Activated T-cell treated with anti-CD3 and anti-CD28 coated beads for 48 hours (primary cell): ENCODE data around the gene LEFTY2.
"Not testable (repeated sequence)": the region's sequence is repeated elsewhere in the genome, so short reads cannot be mapped to it uniquely, and the experiment has no call there.

Experiments used
- DNase-seq: peaks from one replicate; pipeline ENCODE4 v3.0.0-alpha.2; 2020; ENCODE audit warnings: low read depth

LEFTY2 gene

DNA sequence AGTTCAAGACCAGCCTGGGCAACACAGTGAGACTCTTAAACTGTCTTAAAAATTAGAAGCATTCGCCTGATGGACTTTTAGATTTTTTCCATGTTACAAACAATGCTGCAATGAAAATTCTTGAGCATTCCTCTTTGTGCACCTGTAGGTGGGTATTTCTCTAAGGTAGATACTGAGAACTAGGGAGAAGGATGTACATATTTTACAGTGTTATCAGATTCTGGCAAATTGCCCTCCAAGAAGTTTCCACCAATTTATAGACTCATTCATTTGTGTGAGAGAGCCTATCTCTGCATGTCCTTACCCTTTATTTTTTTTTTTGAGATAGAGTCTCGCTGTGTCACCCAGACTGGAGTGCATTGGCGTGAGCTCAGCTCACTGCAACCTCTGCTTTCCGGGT, 12.3 kb upstream of the LEFTY2 start:
- DNase-seq, result no peak

- no peak for DNase-seq
These were observed 10.0 kb upstream of the LEFTY2 start for GRCh38 chr1:225950905-225951497.

GRCh38 chr1:225949041-225949440, 8.0 kb upstream of the LEFTY2 start:
- DNase-seq, result no peak

DNA sequence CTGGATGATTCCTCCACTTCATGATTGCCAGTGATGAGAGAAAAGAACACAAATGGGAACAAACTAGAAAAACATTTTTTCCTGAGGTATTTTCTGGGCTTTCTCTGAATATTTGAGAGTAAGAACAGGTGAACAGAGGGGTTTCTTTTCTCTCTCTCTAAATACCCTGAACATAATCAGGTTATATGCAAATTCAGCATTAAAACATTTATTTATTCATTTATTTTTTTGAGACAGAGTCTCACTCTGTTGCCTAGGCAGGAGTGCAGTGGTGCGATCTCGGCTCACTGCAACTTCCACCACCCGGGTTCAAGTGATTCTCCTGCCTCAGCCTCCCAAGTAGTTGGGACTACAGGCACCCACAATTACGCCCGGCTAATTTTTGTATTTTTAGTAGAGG, 5.8 kb upstream of the LEFTY2 start:
- DNase-seq, result no peak

GRCh38 chr1:225946082-225946620, 5.1 kb upstream of the LEFTY2 start:
- DNase-seq, result no peak

DNA sequence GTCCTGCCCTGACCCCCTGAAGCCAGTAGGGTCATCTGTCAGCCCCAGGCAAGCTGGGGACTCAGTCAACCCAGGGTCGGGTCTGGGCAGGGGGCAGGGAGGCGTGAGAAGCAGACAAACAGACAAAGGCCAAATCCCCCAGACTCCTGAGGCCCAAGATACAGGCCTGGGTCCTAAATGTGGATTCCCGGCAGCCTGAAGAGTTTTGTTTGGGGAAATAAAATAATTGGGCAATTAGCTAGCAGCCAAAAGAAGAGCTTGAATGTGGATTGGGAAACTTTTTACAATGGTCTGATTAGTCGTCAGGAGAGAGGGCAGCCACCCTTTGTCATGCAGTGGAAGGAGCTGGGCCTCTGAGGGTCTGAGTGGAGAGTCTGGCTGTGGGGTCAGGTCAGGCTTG, 4.5 kb upstream of the LEFTY2 start:
- no peak for DNase-seq

- no peak for DNase-seq
These were observed 3.9 kb upstream of the LEFTY2 start for GRCh38 chr1:225944951-225945350.

- no peak for DNase-seq
These were observed 3.4 kb upstream of the LEFTY2 start for GRCh38 chr1:225944387-225944786.

DNA sequence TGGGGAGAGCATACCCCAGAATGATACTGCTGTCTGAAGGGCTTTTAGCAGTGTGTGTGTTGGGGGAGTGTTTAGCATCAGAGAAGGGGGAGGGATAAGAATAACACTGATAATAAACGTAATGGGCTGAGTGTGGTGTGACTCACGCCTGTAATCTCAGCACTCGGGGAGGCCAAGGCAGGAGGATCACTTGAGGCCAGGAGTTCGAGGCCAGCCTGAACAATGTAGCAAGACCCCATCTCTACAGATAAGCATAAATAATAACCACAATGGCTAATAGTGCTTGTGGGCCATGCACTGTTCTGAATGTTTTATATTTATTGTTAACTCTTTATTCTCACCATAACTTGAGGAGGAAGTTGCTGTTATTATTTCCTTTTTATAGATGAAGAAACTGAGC, 2.6 kb upstream of the LEFTY2 start:
- no peak for DNase-seq

GRCh38 chr1:225942574-225942973, 1.6 kb upstream of the LEFTY2 start:
- no peak for DNase-seq

GRCh38 chr1:225941942-225942222, 862 bp upstream of the LEFTY2 start:
- DNase-seq, result no peak

GRCh38 chr1:225940385-225941151, 452 bp downstream of the LEFTY2 start:
- DNase-seq, result no peak

GRCh38 chr1:225939939-225940310, 1.1 kb downstream of the LEFTY2 start:
- not testable (repeated sequence) for DNase-seq

DNA sequence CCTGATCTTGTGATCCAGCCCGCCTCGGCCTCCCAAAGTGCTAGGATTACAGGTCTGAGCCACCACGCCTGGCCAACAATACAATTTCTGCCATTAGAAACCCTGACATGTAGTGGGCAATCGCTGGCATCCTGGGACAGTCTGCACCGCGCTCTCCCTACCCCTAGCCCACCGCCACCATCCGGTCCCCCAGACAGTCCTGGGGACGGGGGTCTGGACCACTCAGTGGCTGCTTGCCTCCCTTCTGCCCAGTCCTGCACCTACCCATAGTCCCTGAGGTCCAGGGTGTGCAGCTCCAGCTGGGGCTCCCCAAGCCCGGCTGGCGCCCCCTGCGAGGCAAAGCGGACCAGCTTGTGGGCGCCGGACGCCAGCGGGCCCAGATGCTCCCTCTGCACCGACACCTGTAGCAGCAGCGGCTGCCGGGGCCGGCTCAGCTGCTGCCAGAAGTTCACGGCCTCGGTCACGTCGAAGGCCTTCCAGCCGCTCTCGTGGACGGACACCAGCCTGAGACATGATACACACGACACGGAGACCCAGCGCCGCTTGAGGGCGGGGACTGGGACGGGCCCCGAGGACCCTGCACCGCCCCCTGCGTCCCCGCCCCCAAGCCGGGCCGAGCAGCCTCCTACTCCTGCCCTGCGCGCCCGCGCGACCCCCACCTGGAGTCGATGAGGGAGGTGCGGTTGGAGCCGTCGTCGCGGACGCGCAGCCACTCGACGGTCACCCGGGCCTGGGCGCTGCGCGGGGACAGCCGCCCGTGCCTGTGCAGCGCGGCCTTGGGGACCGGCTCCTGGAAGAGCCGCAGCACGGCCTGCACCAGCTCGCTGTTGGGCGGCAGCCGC, 1.7 kb downstream of the LEFTY2 start:
- DNase-seq, result not testable (repeated sequence)

- no peak for DNase-seq
These were observed 3.7 kb downstream of the LEFTY2 start for GRCh38 chr1:225937048-225937968.

DNA sequence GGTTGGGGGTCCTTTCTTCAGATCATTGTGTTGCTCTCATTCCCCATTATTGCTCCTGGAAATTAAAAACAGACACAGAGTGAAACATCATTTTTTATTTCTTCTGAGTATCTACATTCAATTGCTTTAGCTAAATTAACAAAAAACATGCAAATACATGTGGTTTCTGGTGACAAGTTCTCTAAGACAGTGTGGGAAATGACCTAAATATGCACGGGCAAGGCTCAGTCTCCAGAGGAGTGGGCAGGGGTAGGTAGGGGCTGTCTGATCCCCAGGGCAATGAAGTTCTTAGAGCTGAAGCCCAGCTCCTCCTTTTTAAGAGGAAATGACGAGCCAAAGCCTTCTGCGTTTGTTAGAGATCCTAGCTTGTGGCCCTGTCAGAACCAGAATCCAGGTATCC, 4.5 kb downstream of the LEFTY2 start:
- no peak for DNase-seq

- not testable (repeated sequence) for DNase-seq
These were observed 4.9 kb downstream of the LEFTY2 start for GRCh38 chr1:225936086-225936485.

GRCh38 chr1:225934711-225935110, 6.3 kb downstream of the LEFTY2 start:
- DNase-seq, result no peak

DNA sequence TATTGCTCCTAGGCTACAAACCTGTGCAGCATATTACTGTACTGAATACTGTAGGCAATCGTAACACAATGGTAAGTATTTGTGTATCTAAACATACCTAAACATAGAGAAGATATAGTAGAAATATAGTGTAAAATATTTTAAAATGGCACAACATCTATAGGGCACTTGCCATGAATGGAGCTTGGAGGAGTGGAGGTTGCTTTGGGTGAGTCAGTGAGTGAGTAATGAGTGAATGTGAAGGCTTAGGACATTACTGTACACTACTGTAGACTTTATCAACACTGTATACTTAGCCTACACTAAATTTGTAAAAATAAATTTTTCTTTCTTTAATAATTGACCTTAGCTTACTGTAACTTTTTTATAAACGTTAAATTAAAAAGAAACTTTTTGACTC, 7.9 kb downstream of the LEFTY2 start:
- no peak for DNase-seq

DNA sequence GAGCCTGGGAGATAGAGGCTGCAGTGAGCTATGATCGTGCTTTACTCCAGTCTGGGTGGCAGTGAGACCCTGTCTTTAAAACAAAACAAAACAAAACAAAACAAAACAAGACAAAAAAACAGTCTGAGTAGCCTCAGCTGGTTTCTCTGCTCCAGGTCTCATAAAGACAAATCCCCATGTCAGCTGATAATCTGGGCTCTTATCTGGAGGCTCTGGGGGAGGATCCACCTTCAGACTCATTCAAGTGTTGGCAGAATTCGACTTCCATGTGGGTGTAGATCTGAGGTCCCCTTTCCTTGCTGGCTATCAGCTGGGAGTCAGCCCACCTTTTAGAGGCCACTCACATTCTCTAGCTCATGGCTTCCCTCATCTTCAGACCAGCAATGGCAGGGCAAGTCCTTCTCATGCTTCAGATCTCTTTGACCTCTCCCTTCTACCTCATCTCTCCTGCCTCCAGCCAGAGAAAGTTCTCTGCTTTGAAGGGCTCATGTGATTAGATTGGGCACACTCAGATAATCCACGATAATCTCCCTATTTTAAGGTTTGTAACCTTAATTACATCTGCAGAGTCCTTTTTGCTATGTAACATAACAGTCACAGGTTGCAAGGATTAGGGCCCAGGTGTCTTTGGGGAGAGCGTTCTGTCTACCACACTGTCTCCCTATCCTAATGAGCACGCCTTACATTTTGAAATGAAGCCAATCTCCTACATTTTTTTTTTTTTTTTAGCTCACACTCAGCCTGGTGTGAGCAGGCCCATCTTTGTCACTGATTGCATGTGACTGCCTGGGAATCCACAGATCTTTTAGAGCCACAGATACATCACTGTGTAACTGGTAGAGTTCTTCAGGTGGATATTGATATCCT, 9.5 kb downstream of the LEFTY2 start:
- no peak for DNase-seq

GRCh38 chr1:225930566-225930965, 10.5 kb downstream of the LEFTY2 start:
- DNase-seq, result no peak
